Muscle layer of colon (tissue), 2 donors: ENCODE results near the gene GRIK3.

Experiments
- H3K27ac ChIP-seq: one replicate; pipeline ENCODE4 v1.7.0; 2013; ENCODE audit warnings: low read depth, mild to moderate bottlenecking, low read length, moderate library complexity
- H3K27me3 ChIP-seq, 2 donors: one replicate each; pipeline ENCODE4 v1.7.0; 2013; ENCODE audit warnings: low read length in 2 of 2, mild to moderate bottlenecking in 2 of 2; ENCODE audit not compliant: insufficient read depth in 2 of 2, control insufficient read depth in 1 of 2
- H3K36me3 ChIP-seq: one replicate; pipeline ENCODE4 v1.7.0; 2013; ENCODE audit warnings: mild to moderate bottlenecking, low read length; ENCODE audit not compliant: insufficient read depth
- H3K4me1 ChIP-seq: one replicate; pipeline ENCODE4 v1.7.0; 2013; ENCODE audit warnings: mild to moderate bottlenecking, low read length; ENCODE audit not compliant: insufficient read depth
- H3K4me3 ChIP-seq, 2 donors: one replicate each; pipeline ENCODE4 v1.7.0; 2013; ENCODE audit warnings: low read length in 2 of 2, low read depth in 1 of 2, mild to moderate bottlenecking in 1 of 2, moderate library complexity in 1 of 2
- H3K9ac ChIP-seq: one replicate; pipeline ENCODE4 v1.7.0; 2013; ENCODE audit warnings: low read length
- H3K9me3 ChIP-seq: one replicate; pipeline ENCODE4 v1.7.0; 2013; ENCODE audit warnings: mild to moderate bottlenecking, low read length
- donor health status: abdominal sarcoma.
- donor health status: Adenocarcinoma of cecum.

Gene GRIK3

GRCh38 chr1:36843906-36844610 is 190.3 kb downstream of the GRIK3 start:
- H3K27me3 ChIP-seq = no peaks in the 10 kb centered on the region
- no peak overlapping the region for H3K4me3 ChIP-seq
- H3K36me3 ChIP-seq = no peaks in the 10 kb centered on the region
- no peak overlapping the region for H3K9ac ChIP-seq
- H3K4me1 ChIP-seq = no peaks in the 10 kb centered on the region
- no peak overlapping the region for H3K27ac ChIP-seq
- H3K9me3 ChIP-seq = no peaks in the 10 kb centered on the region

- H3K4me1 ChIP-seq = no peaks in the 10 kb centered on the region
- H3K4me3 ChIP-seq = no peak overlapping the region
- H3K27ac ChIP-seq = no peak overlapping the region
- peaks cover 0 to under 1% of the 10 kb centered on the region in 2 donors for H3K27me3 ChIP-seq
- no peak overlapping the region for H3K9ac ChIP-seq
- H3K36me3 ChIP-seq = no peaks in the 10 kb centered on the region
- no peaks in the 10 kb centered on the region for H3K9me3 ChIP-seq
Observed at GRCh38 chr1:36843027-36843426, 191.3 kb downstream of the GRIK3 start.

- no peaks in the 10 kb centered on the region for H3K36me3 ChIP-seq
- H3K4me1 ChIP-seq = no peaks in the 10 kb centered on the region
- no peak overlapping the region for H3K4me3 ChIP-seq
- H3K27ac ChIP-seq = no peak overlapping the region
- H3K9me3 ChIP-seq = no peaks in the 10 kb centered on the region
- H3K27me3 ChIP-seq = peaks cover 0 to 5% of the 10 kb centered on the region in 2 donors
- H3K9ac ChIP-seq = no peak overlapping the region
Observed at GRCh38 chr1:36842448-36842847, 191.9 kb downstream of the GRIK3 start.

- Histone ChIP-seq H3K27ac (no peak overlapping the region), H3K27me3 (peaks cover 0 to 12% of the 10 kb centered on the region in 2 donors), H3K4me3 (no peak overlapping the region), H3K4me1 (no peaks in the 10 kb centered on the region), H3K36me3 (no peaks in the 10 kb centered on the region), H3K9me3 (no peaks in the 10 kb centered on the region), H3K9ac (no peak overlapping the region)
Observed at GRCh38 chr1:36839485-36839884, 194.8 kb downstream of the GRIK3 start.

GRCh38 chr1:36838888-36839287 is 195.4 kb downstream of the GRIK3 start:
- Histone ChIP-seq H3K36me3 (no peaks in the 10 kb centered on the region), H3K9me3 (no peaks in the 10 kb centered on the region), H3K9ac (no peak overlapping the region), H3K4me3 (no peak overlapping the region), H3K4me1 (no peaks in the 10 kb centered on the region), H3K27ac (no peak overlapping the region), H3K27me3 (peaks cover 0 to 12% of the 10 kb centered on the region in 2 donors)

GRCh38 chr1:36836916-36837315 is 197.4 kb downstream of the GRIK3 start:
- Histone ChIP-seq H3K4me3 (no peak overlapping the region), H3K36me3 (no peaks in the 10 kb centered on the region), H3K27ac (no peak overlapping the region), H3K9me3 (no peaks in the 10 kb centered on the region), H3K4me1 (no peaks in the 10 kb centered on the region), H3K9ac (no peak overlapping the region), H3K27me3 (peaks cover 0 to 12% of the 10 kb centered on the region in 2 donors)

GRCh38 chr1:36836196-36836883 is 198.0 kb downstream of the GRIK3 start:
- Histone ChIP-seq H3K4me3 (no peak overlapping the region), H3K9ac (no peak overlapping the region), H3K9me3 (no peaks in the 10 kb centered on the region), H3K27ac (no peak overlapping the region), H3K27me3 (peaks cover 0 to 12% of the 10 kb centered on the region in 2 donors), H3K4me1 (no peaks in the 10 kb centered on the region), H3K36me3 (no peaks in the 10 kb centered on the region)

GRCh38 chr1:36835696-36836095 is 198.6 kb downstream of the GRIK3 start:
- Histone ChIP-seq H3K4me3 (no peak overlapping the region), H3K36me3 (no peaks in the 10 kb centered on the region), H3K4me1 (no peaks in the 10 kb centered on the region), H3K27ac (no peak overlapping the region), H3K9ac (no peak overlapping the region), H3K27me3 (peaks cover 0 to 12% of the 10 kb centered on the region in 2 donors), H3K9me3 (no peaks in the 10 kb centered on the region)

- H3K9ac ChIP-seq = no peak overlapping the region
- no peak overlapping the region for H3K27ac ChIP-seq
- no peaks in the 10 kb centered on the region for H3K36me3 ChIP-seq
- peaks cover 0 to 12% of the 10 kb centered on the region in 2 donors for H3K27me3 ChIP-seq
- H3K9me3 ChIP-seq = no peaks in the 10 kb centered on the region
- H3K4me1 ChIP-seq = no peaks in the 10 kb centered on the region
- H3K4me3 ChIP-seq = no peak overlapping the region
Observed at GRCh38 chr1:36835017-36835695, 199.2 kb downstream of the GRIK3 start.

- no peak overlapping the region for H3K9ac ChIP-seq
Observed at GRCh38 chr1:36834586-36834985, 199.7 kb downstream of the GRIK3 start.

GRCh38 chr1:36831186-36831810 is 203.0 kb downstream of the GRIK3 start:
- H3K36me3 ChIP-seq = no peaks in the 10 kb centered on the region
- no peak overlapping the region for H3K27ac ChIP-seq
- no peaks in the 10 kb centered on the region for H3K4me1 ChIP-seq
- H3K4me3 ChIP-seq = no peak overlapping the region
- H3K9ac ChIP-seq = no peak overlapping the region
- no peaks in the 10 kb centered on the region for H3K27me3 ChIP-seq
- no peaks in the 10 kb centered on the region for H3K9me3 ChIP-seq

More at GRCh38 chr1:36834586-36834985, 199.7 kb downstream of the GRIK3 start:
- H3K27me3 ChIP-seq = peaks cover 0 to 12% of the 10 kb centered on the region in 2 donors
- H3K9me3 ChIP-seq = no peaks in the 10 kb centered on the region
- H3K4me3 ChIP-seq = no peak overlapping the region
- H3K4me1 ChIP-seq = no peaks in the 10 kb centered on the region
- H3K27ac ChIP-seq = no peak overlapping the region
- no peaks in the 10 kb centered on the region for H3K36me3 ChIP-seq
